PC-9 (cell line): ENCODE measurements around the gene RPL22.

ENCODE experiments used
- CTCF ChIP-seq: fragments of 200-600 bp; sonication (generic); conservative IDR thresholded peaks from 2 replicates; pipeline ENCODE4 v1.6.1; 2017; ENCODE audit warnings: mixed run types, antibody characterized with exemption, mild to moderate bottlenecking, moderate library complexity
- EZH2 ChIP-seq: fragments of 200-600 bp; sonication (generic); IDR thresholded peaks from 2 replicates; pipeline ENCODE4 v1.8.0; 2017; ENCODE audit warnings: antibody characterized with exemption, low read depth

DNA sequence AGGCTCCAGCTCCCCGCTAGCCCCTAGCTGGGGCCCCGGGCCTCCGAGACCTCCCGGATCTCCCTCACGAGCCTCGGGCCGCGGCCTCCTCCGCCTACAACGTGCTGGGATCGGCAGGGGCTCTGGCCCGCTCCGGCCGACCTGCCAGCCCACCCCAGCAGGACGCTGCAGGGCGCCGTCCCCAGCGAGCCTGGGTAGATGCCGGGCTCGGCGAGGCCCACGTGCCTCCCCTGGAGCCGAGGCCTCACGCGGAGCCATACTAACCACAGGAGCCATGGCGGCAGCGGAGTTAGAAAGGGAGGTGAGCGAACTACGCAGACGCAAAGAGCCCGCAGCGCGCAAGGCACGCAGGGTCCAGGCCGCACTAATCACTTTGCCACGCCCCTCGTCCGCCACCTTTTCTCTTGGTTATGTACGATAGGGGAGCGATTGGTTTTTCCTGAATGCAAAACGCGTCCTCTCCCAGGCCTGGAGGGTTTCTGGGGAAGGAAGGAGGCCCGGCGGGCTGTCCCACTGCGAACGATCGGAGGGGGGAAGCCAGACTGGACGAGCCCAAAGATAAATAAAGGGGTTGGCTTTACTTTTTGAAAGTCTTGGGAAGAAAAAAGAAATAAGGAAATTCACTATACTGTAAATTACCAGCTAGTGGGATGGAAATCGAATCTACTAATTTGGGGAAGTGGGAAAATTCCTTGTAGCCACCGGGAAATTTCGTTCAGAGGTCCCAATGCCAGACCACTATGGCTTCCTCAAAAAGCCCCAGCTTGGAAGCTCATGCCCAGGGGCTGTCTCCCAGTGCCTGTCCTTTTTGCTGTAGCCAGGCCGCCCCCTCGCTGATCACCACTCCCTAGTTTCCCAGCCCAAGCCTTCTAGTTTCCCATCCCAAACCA lies at the start of gene RPL22:
- TF ChIP-seq CTCF (no peak), EZH2 (no peak)
